A549 (cell line): ENCODE measurements around the gene DNAH5.

ENCODE experiments used
- CEBPB ChIP-seq, 2 experiments: fragments of >200 bp in 1 of 2; sonication (Bioruptor Twin) in 1 of 2; formaldehyde crosslinking in 1 of 2; IDR thresholded peaks; 2 replicates each; pipeline ENCODE4 v1.6.1; 2012 to 2016
- CTCF ChIP-seq: fragments of >200 bp; sonication (Bioruptor Twin); formaldehyde crosslinking; IDR thresholded peaks from 3 replicates; pipeline ENCODE4 v1.5.1; 2016
- PHF8 ChIP-seq: fragments of 200-600 bp; sonication (generic); IDR thresholded peaks from 2 replicates; pipeline ENCODE4 v1.6.1; 2016; ENCODE audit warnings: low read depth, mild to moderate bottlenecking, antibody characterized with exemption, moderate library complexity, borderline replicate concordance
- POLR2A ChIP-seq: IDR thresholded peaks from 2 replicates; pipeline ENCODE4 v1.6.1; 2012; ENCODE audit warnings: mild to moderate bottlenecking, low read length
- SMC3 ChIP-seq: fragments of >200 bp; sonication (Bioruptor Twin); formaldehyde crosslinking; IDR thresholded peaks from 3 replicates; pipeline ENCODE4 v1.6.1; 2018; ENCODE audit warnings: inconsistent platforms

GRCh38 chr5:13991365-13991764 lies 46.9 kb upstream of the DNAH5 start:
- TF ChIP-seq POLR2A (no peak), PHF8 (no peak), SMC3 (no peak), CTCF (no peak), CEBPB (IDR thresholded peaks at IDR 0.05) (no peak)
